Thoracic aorta (tissue), 2 donors: ENCODE results near the gene TRMU. TPM values are rescaled to one million over a fixed set of nuclear protein-coding genes. Genes with fewer than 3 reads are reported as not detected.

Experiments
- ATAC-seq: fragments of 150-250 bp; one replicate; pipeline ENCODE4 v1.8.0; 2017; ENCODE audit warnings: low read depth; ENCODE audit not compliant: insufficient number of reproducible peaks, low FRiP score
- DNase-seq: peaks from one replicate; pipeline ENCODE4 v3.0.0-alpha.2; 2020; ENCODE audit warnings: low spot score
- H3K27ac ChIP-seq, 2 donors: fragments of 200-600 bp; sonication (generic); 1 replicate in 1 of 2; 2 replicates in 1 of 2; pipeline ENCODE4 v1.5.1; 2016; ENCODE audit warnings: mild to moderate bottlenecking in 2 of 2, moderate library complexity in 2 of 2
- H3K27me3 ChIP-seq: fragments of 200-600 bp; sonication (generic); replicated peaks from 2 replicates; pipeline ENCODE4 v1.6.0; 2016; ENCODE audit warnings: mild to moderate bottlenecking; ENCODE audit not compliant: insufficient read depth
- H3K36me3 ChIP-seq: fragments of 200-600 bp; sonication (generic); one replicate; pipeline ENCODE4 v1.5.1; 2016
- H3K4me1 ChIP-seq, 2 donors: fragments of 200-600 bp; sonication (generic); 1 replicate in 1 of 2; 2 replicates in 1 of 2; pipeline versions ENCODE4 v1.5.1 to v1.6.0; 2016; ENCODE audit warnings: low read depth in 2 of 2, mild to moderate bottlenecking in 1 of 2; ENCODE audit not compliant: control insufficient read depth in 1 of 2
- H3K4me3 ChIP-seq: fragments of 200-600 bp; sonication (generic); 2 replicates; pipeline ENCODE4 v1.5.1; 2016; ENCODE audit warnings: mild to moderate bottlenecking
- H3K9me3 ChIP-seq: fragments of 200-600 bp; sonication (generic); 2 replicates; pipeline ENCODE4 v1.5.1; 2016
- total RNA-seq, 2 donors: library from RNA; depleted of rRNA; stranded (reverse); fragments of >200 nt; gene quantifications; one replicate each; pipeline versions ENCODE4 v1.1.0 to v1.2.3, GENCODE V29; 2016
- TF ChIP-seq, protein P1 (sequence below): fragments of 200-600 bp; sonication (generic); IDR thresholded peaks from one replicate; pipeline ENCODE4 v1.5.1; 2019; ENCODE audit warnings: antibody characterized with exemption

The TRMU gene
- total RNA-seq, 2 donors from 2014 or later = 30.2 to 45.4 TPM

GRCh38 chr22:46338636-46339035 is 3.1 kb downstream of the TRMU start:
- Histone ChIP-seq H3K27me3 (no peaks in the 10 kb centered on the region), H3K36me3 (peaks cover 40% of the 10 kb centered on the region), H3K4me3 (no peak overlapping the region), H3K9me3 (no peaks in the 10 kb centered on the region), H3K27ac (no peak overlapping the region), H3K4me1 (peaks cover 9 to 12% of the 10 kb centered on the region in 2 donors)
- DNase-seq (no peak), ATAC-seq (no peak)
- TF ChIP-seq, protein P1, sequence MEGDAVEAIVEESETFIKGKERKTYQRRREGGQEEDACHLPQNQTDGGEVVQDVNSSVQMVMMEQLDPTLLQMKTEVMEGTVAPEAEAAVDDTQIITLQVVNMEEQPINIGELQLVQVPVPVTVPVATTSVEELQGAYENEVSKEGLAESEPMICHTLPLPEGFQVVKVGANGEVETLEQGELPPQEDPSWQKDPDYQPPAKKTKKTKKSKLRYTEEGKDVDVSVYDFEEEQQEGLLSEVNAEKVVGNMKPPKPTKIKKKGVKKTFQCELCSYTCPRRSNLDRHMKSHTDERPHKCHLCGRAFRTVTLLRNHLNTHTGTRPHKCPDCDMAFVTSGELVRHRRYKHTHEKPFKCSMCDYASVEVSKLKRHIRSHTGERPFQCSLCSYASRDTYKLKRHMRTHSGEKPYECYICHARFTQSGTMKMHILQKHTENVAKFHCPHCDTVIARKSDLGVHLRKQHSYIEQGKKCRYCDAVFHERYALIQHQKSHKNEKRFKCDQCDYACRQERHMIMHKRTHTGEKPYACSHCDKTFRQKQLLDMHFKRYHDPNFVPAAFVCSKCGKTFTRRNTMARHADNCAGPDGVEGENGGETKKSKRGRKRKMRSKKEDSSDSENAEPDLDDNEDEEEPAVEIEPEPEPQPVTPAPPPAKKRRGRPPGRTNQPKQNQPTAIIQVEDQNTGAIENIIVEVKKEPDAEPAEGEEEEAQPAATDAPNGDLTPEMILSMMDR = no peak

DNA sequence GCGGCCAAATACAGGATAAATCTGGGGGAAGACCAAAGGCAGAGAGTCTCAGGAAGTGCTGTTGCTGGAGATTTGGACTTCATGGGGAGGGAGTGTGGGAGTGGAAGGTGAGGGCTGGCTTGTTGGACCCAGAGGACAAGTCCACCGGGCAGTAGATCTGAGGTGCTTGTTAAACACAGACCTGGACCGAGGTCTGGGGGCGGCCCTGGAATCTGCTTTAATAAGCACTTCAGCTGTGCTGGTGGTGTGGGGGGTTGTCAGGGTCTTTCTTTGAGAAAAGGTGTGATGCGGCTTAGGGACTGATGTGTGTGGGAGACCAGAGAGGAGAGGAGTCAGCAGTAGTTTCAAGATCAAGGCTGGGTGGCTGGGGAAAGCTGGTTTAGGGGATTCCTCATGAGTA is 4.4 kb downstream of the TRMU start:
- DNase-seq (no peak), ATAC-seq (no peak)
- H3K4me3 ChIP-seq = no peak overlapping the region
- no peaks in the 10 kb centered on the region for H3K9me3 ChIP-seq
- no peaks in the 10 kb centered on the region for H3K27me3 ChIP-seq
- peaks cover 9 to 12% of the 10 kb centered on the region in 2 donors for H3K4me1 ChIP-seq
- H3K36me3 ChIP-seq = peaks cover 47% of the 10 kb centered on the region
- TF ChIP-seq, protein P1 = no peak
- no peak overlapping the region for H3K27ac ChIP-seq

DNA sequence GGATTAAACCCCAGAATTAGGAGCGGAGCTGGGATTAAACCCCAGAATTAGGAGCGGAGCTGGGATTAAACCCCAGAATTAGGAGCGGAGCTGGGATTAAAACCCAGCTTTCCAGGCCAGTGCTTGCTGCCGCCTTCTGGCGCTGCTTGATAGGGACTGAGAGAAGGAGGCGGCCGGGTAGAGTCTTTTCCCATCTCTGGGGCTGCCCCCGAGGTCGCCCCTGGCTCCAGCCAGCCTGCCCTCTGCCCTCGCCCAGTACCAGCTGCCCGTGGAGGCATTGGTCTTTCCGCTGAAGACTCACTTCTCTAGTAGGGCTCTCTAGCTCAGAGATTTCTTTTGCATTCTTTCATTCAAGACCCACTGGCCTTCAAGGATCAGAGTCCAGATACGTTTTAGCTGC is 5.2 kb downstream of the TRMU start:
- no peak for ATAC-seq
- H3K27me3 ChIP-seq = no peaks in the 10 kb centered on the region

DNA sequence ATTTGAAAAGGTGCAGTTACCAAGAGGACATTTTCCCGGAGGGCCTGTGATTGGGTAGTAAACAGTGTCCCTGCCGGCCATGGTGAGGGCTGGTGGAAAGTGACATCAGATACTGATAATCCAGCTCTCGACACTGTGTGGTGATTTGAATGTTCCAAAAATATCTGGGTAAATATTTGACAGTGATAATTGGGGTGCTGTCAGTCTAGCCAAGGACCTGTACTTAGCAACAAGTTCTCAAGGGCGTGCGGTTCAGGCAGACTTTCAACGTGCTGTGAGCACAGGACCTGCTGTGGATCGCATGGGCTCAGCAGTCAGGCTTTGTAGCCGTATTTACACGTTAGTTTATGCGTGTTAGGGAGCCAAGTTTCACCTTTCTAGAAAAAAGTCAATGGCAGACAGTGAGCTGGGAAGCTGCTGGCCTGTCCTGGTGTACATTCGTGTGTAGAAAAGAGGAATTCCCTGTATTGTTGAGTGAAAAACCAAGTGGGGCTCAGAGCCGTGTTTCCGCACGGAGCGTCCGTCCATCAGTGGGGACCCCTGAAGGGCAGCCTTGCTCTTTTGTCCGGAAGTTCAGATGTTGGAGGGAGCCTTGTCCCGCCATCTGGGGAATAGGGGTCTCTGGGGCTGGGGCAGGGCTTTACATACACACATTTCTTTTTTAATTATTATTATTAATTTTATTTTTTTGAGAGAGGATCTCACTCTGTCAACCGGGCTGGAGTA is 11.3 kb downstream of the TRMU start:
- TF ChIP-seq, protein P1 = no peak
- no peaks in the 10 kb centered on the region for H3K27me3 ChIP-seq
- no peak for DNase-seq
- no peak overlapping the region for H3K4me3 ChIP-seq
- H3K4me1 ChIP-seq = no peaks in the 10 kb centered on the region
- H3K9me3 ChIP-seq = no peaks in the 10 kb centered on the region
- no peak for ATAC-seq
- H3K27ac ChIP-seq = no peak overlapping the region
- H3K36me3 ChIP-seq = peaks cover 74% of the 10 kb centered on the region

More for the DNA sequence above, 5.2 kb downstream of the TRMU start:
- Histone ChIP-seq H3K36me3 (peaks cover 51% of the 10 kb centered on the region), H3K4me1 (peaks cover 9 to 12% of the 10 kb centered on the region in 2 donors), H3K4me3 (no peak overlapping the region), H3K9me3 (no peaks in the 10 kb centered on the region), H3K27ac (no peak overlapping the region)
- no peak for DNase-seq
- TF ChIP-seq, protein P1 = no peak

DNA sequence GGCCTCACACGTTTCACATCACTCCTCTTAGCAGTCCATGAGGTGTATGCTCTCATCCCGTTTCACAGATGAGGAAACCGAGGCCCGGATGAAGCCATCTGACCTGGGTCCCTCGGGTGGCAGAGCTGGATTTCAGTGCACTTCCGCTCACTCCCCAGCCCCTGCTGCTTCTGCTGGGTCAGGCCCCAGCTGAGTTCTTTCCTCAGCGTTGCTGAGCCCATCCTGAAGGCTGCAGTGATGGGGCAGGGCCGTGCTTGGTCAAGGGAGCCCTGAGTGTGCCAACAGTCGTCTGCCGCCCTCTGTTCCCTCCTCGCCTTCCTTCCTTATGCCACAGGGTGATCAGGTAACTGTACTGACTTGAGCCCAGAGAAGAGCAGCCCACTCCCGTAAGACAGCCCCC is 12.1 kb downstream of the TRMU start:
- Histone ChIP-seq H3K9me3 (no peaks in the 10 kb centered on the region), H3K27me3 (no peaks in the 10 kb centered on the region), H3K36me3 (peaks cover 77% of the 10 kb centered on the region), H3K4me1 (no peaks in the 10 kb centered on the region), H3K4me3 (no peak overlapping the region), H3K27ac (no peak overlapping the region)
- TF ChIP-seq, protein P1 = no peak
- no peak for ATAC-seq
- no peak for DNase-seq
